ENCODE measurements around the gene BRD7.

Gene BRD7

GRCh38 chr16:50276326-50276640 lies 92.5 kb downstream of the BRD7 start:
- Histone ChIP-seq H3K4me2 (ENCODE audit: low read length) (peak overlapping the region; percentile 93; the same call in 1 of the 2 replicates), H3K9me3 (ENCODE audit: insufficient read depth, low read length) (0 out of 2 replicates have a peak, but pooled peaks cover 4% of the 10 kb centered on the region), H3K79me2 (ENCODE audit: low read length) (peaks cover 63% of the 10 kb centered on the region), H4K20me1 (ENCODE audit: insufficient read depth, low read length) (peaks cover 61% of the 10 kb centered on the region), H3K27ac (ENCODE audit: low read length) (no peak overlapping the region), H2AFZ (ENCODE audit: low read depth, low read length) (no peak overlapping the region), H3K27me3 (ENCODE audit: low read depth, low read length) (no peaks in the 10 kb centered on the region), H3K36me3 (replicated peaks; ENCODE audit: low read depth, low read length) (peaks cover 20% of the 10 kb centered on the region), H3K4me1 (ENCODE audit: low read length) (peaks cover 57% of the 10 kb centered on the region), H3K4me3 (ENCODE audit: low read length) (no peak overlapping the region), H3K9ac (ENCODE audit: low read length) (no peak overlapping the region)
- TF ChIP-seq CTCF (IDR thresholded peaks at IDR 0.05; ENCODE audit: low read depth, low read length), result no peak
- TF ChIP-seq EZH2phosphoT487 (IDR thresholded peaks at IDR 0.05; ENCODE audit: low read depth), result no peak

- H3K4me3 ChIP-seq (ENCODE audit: low read length), result peak overlapping the region; percentile 98
- no peaks in the 10 kb centered on the region for H3K27me3 ChIP-seq (ENCODE audit: low read depth, low read length)
- H3K36me3 ChIP-seq (replicated peaks; ENCODE audit: low read depth, low read length), result peaks cover 16% of the 10 kb centered on the region
- no peak for TF ChIP-seq EZH2phosphoT487 (IDR thresholded peaks at IDR 0.05; ENCODE audit: low read depth)
- TF ChIP-seq CTCF (IDR thresholded peaks at IDR 0.05; ENCODE audit: low read depth, low read length), result no peak
- H3K4me1 ChIP-seq (ENCODE audit: low read length), result peaks cover 51% of the 10 kb centered on the region
- H3K79me2 ChIP-seq (ENCODE audit: low read length), result peaks cover 57% of the 10 kb centered on the region
- peak overlapping the region; percentile 99 for H3K9ac ChIP-seq (ENCODE audit: low read length)
- H3K4me2 ChIP-seq (ENCODE audit: low read length), result peak overlapping the region; percentile 93
- no peak overlapping the region for H3K27ac ChIP-seq (ENCODE audit: low read length)
- peaks cover 55% of the 10 kb centered on the region for H4K20me1 ChIP-seq (ENCODE audit: insufficient read depth, low read length)
- H2AFZ ChIP-seq (ENCODE audit: low read depth, low read length), result no peak overlapping the region
- 0 out of 2 replicates have a peak, but pooled peaks cover 4% of the 10 kb centered on the region for H3K9me3 ChIP-seq (ENCODE audit: insufficient read depth, low read length)
Observed at GRCh38 chr16:50275428-50276325, 93.1 kb downstream of the BRD7 start.

GRCh38 chr16:50275098-50275415 lies 93.7 kb downstream of the BRD7 start:
- H2AFZ ChIP-seq (ENCODE audit: low read depth, low read length), result no peak overlapping the region
- H3K4me3 ChIP-seq (ENCODE audit: low read length), result peak overlapping the region; percentile 98
- H3K4me1 ChIP-seq (ENCODE audit: low read length), result peaks cover 48% of the 10 kb centered on the region
- no peaks in the 10 kb centered on the region for H3K27me3 ChIP-seq (ENCODE audit: low read depth, low read length)
- 0 out of 2 replicates have a peak, but pooled peaks cover 4% of the 10 kb centered on the region for H3K9me3 ChIP-seq (ENCODE audit: insufficient read depth, low read length)
- H3K27ac ChIP-seq (ENCODE audit: low read length), result 0 out of 2 replicates have a peak overlapping the region, but pooled peaks have one; percentile 84
- H3K36me3 ChIP-seq (replicated peaks; ENCODE audit: low read depth, low read length), result peaks cover 15% of the 10 kb centered on the region
- H4K20me1 ChIP-seq (ENCODE audit: insufficient read depth, low read length), result peaks cover 49% of the 10 kb centered on the region
- peak overlapping the region; percentile 93 for H3K4me2 ChIP-seq (ENCODE audit: low read length)
- peak overlapping the region; percentile 99 for H3K9ac ChIP-seq (ENCODE audit: low read length)
- TF ChIP-seq CTCF (IDR thresholded peaks at IDR 0.05; ENCODE audit: low read depth, low read length), result no peak
- TF ChIP-seq EZH2phosphoT487 (IDR thresholded peaks at IDR 0.05; ENCODE audit: low read depth), result no peak
- peaks cover 54% of the 10 kb centered on the region for H3K79me2 ChIP-seq (ENCODE audit: low read length)

- TF ChIP-seq EZH2phosphoT487 (IDR thresholded peaks at IDR 0.05; ENCODE audit: low read depth) (no peak), CTCF (IDR thresholded peaks at IDR 0.05; ENCODE audit: low read depth, low read length) (no peak)
- Histone ChIP-seq H3K27me3 (ENCODE audit: low read depth, low read length) (no peaks in the 10 kb centered on the region), H3K36me3 (replicated peaks; ENCODE audit: low read depth, low read length) (peaks cover 15% of the 10 kb centered on the region), H3K79me2 (ENCODE audit: low read length) (peaks cover 51% of the 10 kb centered on the region), H3K9me3 (ENCODE audit: insufficient read depth, low read length) (0 out of 2 replicates have a peak, but pooled peaks cover 4% of the 10 kb centered on the region), H3K4me2 (ENCODE audit: low read length) (peak overlapping the region; percentile 93), H3K27ac (ENCODE audit: low read length) (peak overlapping the region; percentile 84), H2AFZ (ENCODE audit: low read depth, low read length) (no peak overlapping the region), H3K4me1 (ENCODE audit: low read length) (peaks cover 43% of the 10 kb centered on the region), H3K4me3 (ENCODE audit: low read length) (peak overlapping the region; percentile 98), H3K9ac (ENCODE audit: low read length) (peak overlapping the region; percentile 99), H4K20me1 (ENCODE audit: insufficient read depth, low read length) (peaks cover 44% of the 10 kb centered on the region)
Observed at GRCh38 chr16:50274326-50275097, 94.3 kb downstream of the BRD7 start.
